NT2/D1 (cell line): ENCODE measurements around the gene ATP7A.

Source experiments
- YY1 ChIP-seq: IDR thresholded peaks from 2 replicates; pipeline ENCODE4 v1.6.1; 2011; ENCODE audit not compliant: insufficient read length, insufficient read depth
- ZNF274 ChIP-seq: IDR thresholded peaks from 2 replicates; pipeline ENCODE4 v1.6.1; 2011; ENCODE audit warnings: mild to moderate bottlenecking, low read depth, low read length

- TF ChIP-seq YY1 (no peak), ZNF274 (no peak)
Measured at GRCh38 chrX:78042601-78043000, 132.1 kb downstream of the ATP7A start.
